IMR-90 (cell line): Measurements from ENCODE around the gene CBX6. TPM values are rescaled to one million over a fixed set of nuclear protein-coding genes. Genes with fewer than 3 reads are reported as not detected.

Source experiments
- ATAC-seq: fragments of 200-7000 bp; cut with Tn5 transposase; 2 replicates; pipeline ENCODE4 v1.9.1; 2020; ENCODE audit warnings: low read depth, mild to moderate bottlenecking, moderate library complexity
- BruUV-seq: library from RNA; stranded (reverse); fragments of 400-500 nt; replicated peaks from 2 replicates; lab custom pipeline; 2021; lab: Mats Ljungman, UMichigan
- CTCF ChIA-PET: fragments of 300-600 bp; formaldehyde crosslinking; extraction: SDS; loops from one replicate; lab custom pipeline; 2021; ENCODE audit warnings: antibody characterized with exemption; lab: Yijun Ruan, JAX
- POLR2A ChIA-PET: fragments of 300-600 bp; sonication (Branson Sonifier 250); formaldehyde crosslinking; loops from one replicate; lab custom pipeline; 2022; ENCODE audit warnings: antibody characterized with exemption; ENCODE audit not compliant: unreplicated experiment; lab: Charles Lee
- DNase-seq: peaks from one replicate; pipeline ENCODE4 v3.0.0; 2013
- H2AFZ ChIP-seq: replicated peaks from 2 replicates; pipeline ENCODE3; 2013; ENCODE audit warnings: low read length, mild to moderate bottlenecking; ENCODE audit not compliant: poor library complexity
- H2AK5ac ChIP-seq: 2 replicates; pipeline ENCODE4 v1.6.1; 2013; ENCODE audit warnings: low read depth, low read length, inconsistent platforms
- H2AK9ac ChIP-seq: replicated peaks from 2 replicates; pipeline ENCODE3; 2013; ENCODE audit warnings: mild to moderate bottlenecking, low read depth, low read length, moderate library complexity; ENCODE audit not compliant: poor library complexity
- H2BK120ac ChIP-seq: 2 replicates; pipeline ENCODE4 v1.6.1; 2013; ENCODE audit warnings: low read depth, low read length, inconsistent platforms
- H2BK15ac ChIP-seq: 3 replicates; pipeline ENCODE4 v1.6.1; 2013; ENCODE audit warnings: low read depth, low read length, inconsistent platforms
- H2BK20ac ChIP-seq: 2 replicates; pipeline ENCODE4 v1.6.1; 2013; ENCODE audit warnings: low read depth, mild to moderate bottlenecking, inconsistent platforms, low read length, moderate library complexity
- H2BK5ac ChIP-seq: 2 replicates; pipeline ENCODE4 v1.6.1; 2013; ENCODE audit warnings: mild to moderate bottlenecking, low read depth, low read length, inconsistent platforms; ENCODE audit not compliant: poor library complexity, severe bottlenecking
- H3K14ac ChIP-seq: replicated peaks from 2 replicates; pipeline ENCODE4 v1.6.1; 2013; ENCODE audit warnings: low read depth, low read length, inconsistent platforms
- H3K18ac ChIP-seq: 2 replicates; pipeline ENCODE4 v1.6.1; 2013; ENCODE audit warnings: low read depth, low read length, control low read depth
- H3K23ac ChIP-seq: 2 replicates; pipeline ENCODE4 v1.6.1; 2013; ENCODE audit warnings: low read depth, low read length, inconsistent platforms
- H3K27ac ChIP-seq: 2 replicates; pipeline ENCODE4 v1.5.1; 2013; ENCODE audit warnings: mild to moderate bottlenecking, control low read depth, low read length; ENCODE audit not compliant: insufficient read depth
- H3K27me3 ChIP-seq: 2 replicates; pipeline ENCODE4 v1.6.1; 2013; ENCODE audit warnings: low read length; ENCODE audit not compliant: control insufficient read depth, insufficient read depth
- H3K36me3 ChIP-seq: 2 replicates; pipeline ENCODE4 v1.6.1; 2013; ENCODE audit warnings: low read length, mixed read lengths; ENCODE audit not compliant: control insufficient read depth, insufficient read depth
- H3K4ac ChIP-seq: 2 replicates; pipeline ENCODE4 v1.6.1; 2013; ENCODE audit warnings: low read depth, low read length, inconsistent platforms
- H3K4me1 ChIP-seq: 2 replicates; pipeline ENCODE4 v1.6.1; 2013; ENCODE audit warnings: low read length, mixed read lengths; ENCODE audit not compliant: control insufficient read depth, insufficient read depth
- H3K4me2 ChIP-seq: 2 replicates; pipeline ENCODE4 v1.6.1; 2013; ENCODE audit warnings: low read depth, mild to moderate bottlenecking, control low read depth, low read length, moderate library complexity
- H3K4me3 ChIP-seq: 2 replicates; pipeline ENCODE4 v1.5.1; 2013; ENCODE audit warnings: low read depth, mild to moderate bottlenecking, control low read depth, low read length, moderate library complexity; ENCODE audit not compliant: insufficient read depth
- H3K56ac ChIP-seq: 2 replicates; pipeline ENCODE4 v1.6.1; 2013; ENCODE audit warnings: low read length, inconsistent platforms; ENCODE audit not compliant: insufficient read depth; ENCODE audit errors: extremely low read depth
- H3K79me1 ChIP-seq, 2 experiments: 2 replicates each; pipeline ENCODE4 v1.6.1; 2013; ENCODE audit warnings: low read length in 2 of 2, inconsistent platforms in 1 of 2, low read depth in 1 of 2
- H3K9ac ChIP-seq: 2 replicates; pipeline ENCODE4 v1.6.1; 2013; ENCODE audit warnings: low read depth, low read length, control low read depth
- H3K9me1 ChIP-seq: 2 replicates; pipeline ENCODE4 v1.6.1; 2013; ENCODE audit warnings: low read length, inconsistent platforms; ENCODE audit not compliant: insufficient read depth
- H3K9me3 ChIP-seq: 2 replicates; pipeline ENCODE4 v1.6.1; 2013; ENCODE audit warnings: low read length; ENCODE audit not compliant: control insufficient read depth, insufficient read depth
- H4K20me1 ChIP-seq: 2 replicates; pipeline ENCODE4 v1.6.1; 2013; ENCODE audit warnings: low read length, inconsistent platforms; ENCODE audit not compliant: insufficient read depth
- H4K5ac ChIP-seq: 2 replicates; pipeline ENCODE4 v1.6.1; 2013; ENCODE audit warnings: mild to moderate bottlenecking, low read depth, low read length, control low read depth
- H4K8ac ChIP-seq, 2 experiments: 2 replicates each; pipeline ENCODE4 v1.6.1; 2013; ENCODE audit warnings: low read depth in 2 of 2, low read length in 2 of 2, control low read depth in 1 of 2, inconsistent platforms in 1 of 2
- H4K91ac ChIP-seq: 2 replicates; pipeline ENCODE4 v1.6.1; 2013; ENCODE audit warnings: low read depth, low read length, inconsistent platforms; ENCODE audit not compliant: insufficient read depth
- BHLHE40 ChIP-seq: fragments of 150-350 bp; IDR thresholded peaks from 2 replicates; pipeline ENCODE4 v1.6.1; 2016; ENCODE audit warnings: mild to moderate bottlenecking, low read depth, low read length
- CEBPB ChIP-seq: IDR thresholded peaks from 2 replicates; pipeline ENCODE4 v1.6.1; 2012; ENCODE audit warnings: low read depth, low read length, improper control_type of control experiment
- CHD1 ChIP-seq: IDR thresholded peaks from 2 replicates; pipeline ENCODE4 v1.6.1; 2012; ENCODE audit warnings: low read depth, low read length, improper control_type of control experiment
- ELK1 ChIP-seq: fragments of 150-350 bp; IDR thresholded peaks from 2 replicates; pipeline ENCODE4 v1.6.1; 2016; ENCODE audit warnings: low read depth, mild to moderate bottlenecking, low read length, moderate library complexity, borderline replicate concordance
- FOS ChIP-seq: fragments of 150-350 bp; IDR thresholded peaks from 2 replicates; pipeline ENCODE4 v1.6.1; 2016; ENCODE audit warnings: low read depth, low read length
- MAFK ChIP-seq: IDR thresholded peaks from 2 replicates; pipeline ENCODE4 v1.6.1; 2012; ENCODE audit warnings: low read depth, low read length, improper control_type of control experiment
- MAZ ChIP-seq: IDR thresholded peaks from 2 replicates; pipeline ENCODE4 v1.6.1; 2012; ENCODE audit warnings: low read depth, mild to moderate bottlenecking, low read length, improper control_type of control experiment, moderate library complexity, borderline replicate concordance
- MXI1 ChIP-seq: IDR thresholded peaks from 2 replicates; pipeline ENCODE4 v1.6.1; 2012; ENCODE audit warnings: low read depth, mild to moderate bottlenecking, low read length, moderate library complexity, borderline replicate concordance
- NFE2L2 ChIP-seq: fragments of 150-350 bp; IDR thresholded peaks from 2 replicates; pipeline ENCODE4 v1.6.1; 2016; ENCODE audit warnings: low read depth, mild to moderate bottlenecking, low read length
- POLR2A ChIP-seq: IDR thresholded peaks from 2 replicates; pipeline ENCODE4 v1.6.1; 2012; ENCODE audit warnings: mild to moderate bottlenecking, low read depth, low read length
- RAD21 ChIP-seq: IDR thresholded peaks from 2 replicates; pipeline ENCODE4 v1.6.1; 2012; ENCODE audit warnings: low read length, improper control_type of control experiment
- RCOR1 ChIP-seq: IDR thresholded peaks from 2 replicates; pipeline ENCODE4 v1.6.1; 2012; ENCODE audit warnings: mild to moderate bottlenecking, low read length, improper control_type of control experiment; ENCODE audit not compliant: insufficient replicate concordance
- USF2 ChIP-seq: fragments of 150-350 bp; IDR thresholded peaks from 2 replicates; pipeline ENCODE4 v1.6.1; 2017; ENCODE audit warnings: mild to moderate bottlenecking, antibody characterized with exemption, low read length, low read depth
- WGBS, 2 experiments: methylation state at CpG; one replicate each; pipeline versions ENCODE4 v1.1.5 to v1.1.7; 2013; ENCODE audit warnings: missing lambda C conversion rate in 2 of 2; ENCODE audit not compliant: insufficient read length in 1 of 2; ENCODE audit errors: extremely low coverage in 2 of 2; 5-methylcytosine and 5-hydroxymethylcytosine counted together
- dilution Hi-C: fragments of 300-500 bp; cut with HindIII; formaldehyde crosslinking; loops from one replicate; pipeline ENCODE4 v1.14.3; 2018; ENCODE audit warnings: low sequenced_read_pairs; ENCODE audit not compliant: unreplicated experiment
- in situ Hi-C: fragments of 300-500 bp; cut with MboI; formaldehyde crosslinking; loops from 3 replicates; pipeline ENCODE4 v1.14.3; 2019; ENCODE audit warnings: low sequenced_read_pairs, inconsistent platforms, mixed read lengths
- intact Hi-C: fragments of 100-400 bp; cut with micrococcal nuclease; formaldehyde crosslinking; loops from 2 replicates; pipeline ENCODE4 v1.10.0; 2022
- polyA plus RNA-seq, 3 experiments: library from polyadenylated mRNA; depleted of rRNA; stranded (reverse); fragments of >200 nt; gene quantifications; 2 replicates each; pipeline ENCODE4 v1.2.3, GENCODE V29; 2012; ENCODE audit warnings: low replicate concordance in 1 of 3
- total RNA-seq: library from RNA; depleted of rRNA; stranded (reverse); fragments of >200 nt; gene quantifications from 2 replicates; pipeline ENCODE4 v1.2.3, GENCODE V29; 2012
- TF ChIP-seq, protein P1 (sequence below): conservative IDR thresholded peaks from 2 replicates; pipeline ENCODE4 v1.5.1; 2012; ENCODE audit warnings: mild to moderate bottlenecking, low read depth, low read length, improper control_type of control experiment

The CBX6 gene
- total and polyA plus RNA-seq, 2 of the 4 experiments (the other 2 are of a cell fraction), result 15.2 to 19.0 TPM

DNA sequence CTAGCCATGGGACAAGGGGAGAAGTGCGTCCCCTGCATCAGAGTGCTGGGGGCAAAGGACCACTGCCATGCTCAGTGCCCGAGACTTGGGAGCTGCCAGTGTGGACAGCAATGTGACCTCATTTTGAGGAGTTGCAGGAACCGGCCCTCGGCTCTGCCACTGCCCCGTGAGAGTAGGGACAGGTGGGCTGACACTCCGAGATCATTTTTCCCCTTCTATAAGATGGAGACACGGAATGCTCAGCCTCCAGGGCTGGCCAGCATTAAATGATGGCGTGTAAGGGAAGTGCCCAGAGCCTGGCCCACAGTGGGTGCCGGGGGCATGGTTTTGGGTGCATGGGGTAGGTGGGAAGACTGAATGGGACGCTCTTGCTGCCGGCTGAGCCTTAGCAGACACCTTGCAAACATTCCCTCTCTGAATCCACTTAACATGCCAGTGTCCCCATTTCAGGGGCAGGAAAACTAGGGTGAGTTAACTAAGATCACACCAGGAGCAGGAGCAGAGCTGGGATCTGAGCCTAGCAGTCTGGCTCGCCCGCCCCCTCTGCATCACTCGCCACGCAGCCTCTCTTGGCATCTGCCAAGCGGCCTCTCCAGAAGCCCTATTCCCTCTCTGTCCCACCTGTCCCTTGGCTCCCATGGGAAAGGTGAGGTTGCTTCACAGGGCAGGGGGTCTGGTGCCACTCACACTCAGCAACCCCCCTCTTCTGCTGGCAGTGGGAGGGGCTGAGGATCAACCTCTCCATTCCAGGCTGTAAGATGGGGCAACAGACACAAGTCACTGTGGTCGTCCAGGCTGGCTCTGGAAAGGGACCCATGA, 41.8 kb downstream of the CBX6 start:
- Histone ChIP-seq H3K4me1 (no peaks in the 10 kb centered on the region), H3K4me2 (no peak overlapping the region), H2BK15ac (no peak overlapping the region), H2AK5ac (no peak overlapping the region), H3K9me3 (no peaks in the 10 kb centered on the region), H4K20me1 (no peaks in the 10 kb centered on the region), H4K8ac (no peak overlapping the region), H3K9me1 (no peaks in the 10 kb centered on the region), H3K4ac (no peak overlapping the region), H4K5ac (no peak overlapping the region), H3K79me1 (no peaks in the 10 kb centered on the region), H3K27me3 (no peaks in the 10 kb centered on the region), H3K4me3 (no peak overlapping the region), H3K36me3 (no peaks in the 10 kb centered on the region), H2AK9ac (no peak overlapping the region), H3K18ac (no peak overlapping the region), H3K27ac (no peak overlapping the region), H2BK120ac (no peak overlapping the region), H4K91ac (no peak overlapping the region), H2BK5ac (no peak overlapping the region), H2BK20ac (no peak overlapping the region), H3K56ac (no peak overlapping the region), H3K9ac (no peak overlapping the region), H3K23ac (no peak overlapping the region), H2AFZ (peak overlapping the region; percentile 51), H3K14ac (no peak overlapping the region)
- no peak for TF ChIP-seq ELK1
- no peak for TF ChIP-seq CHD1
- TF ChIP-seq, protein P1, sequence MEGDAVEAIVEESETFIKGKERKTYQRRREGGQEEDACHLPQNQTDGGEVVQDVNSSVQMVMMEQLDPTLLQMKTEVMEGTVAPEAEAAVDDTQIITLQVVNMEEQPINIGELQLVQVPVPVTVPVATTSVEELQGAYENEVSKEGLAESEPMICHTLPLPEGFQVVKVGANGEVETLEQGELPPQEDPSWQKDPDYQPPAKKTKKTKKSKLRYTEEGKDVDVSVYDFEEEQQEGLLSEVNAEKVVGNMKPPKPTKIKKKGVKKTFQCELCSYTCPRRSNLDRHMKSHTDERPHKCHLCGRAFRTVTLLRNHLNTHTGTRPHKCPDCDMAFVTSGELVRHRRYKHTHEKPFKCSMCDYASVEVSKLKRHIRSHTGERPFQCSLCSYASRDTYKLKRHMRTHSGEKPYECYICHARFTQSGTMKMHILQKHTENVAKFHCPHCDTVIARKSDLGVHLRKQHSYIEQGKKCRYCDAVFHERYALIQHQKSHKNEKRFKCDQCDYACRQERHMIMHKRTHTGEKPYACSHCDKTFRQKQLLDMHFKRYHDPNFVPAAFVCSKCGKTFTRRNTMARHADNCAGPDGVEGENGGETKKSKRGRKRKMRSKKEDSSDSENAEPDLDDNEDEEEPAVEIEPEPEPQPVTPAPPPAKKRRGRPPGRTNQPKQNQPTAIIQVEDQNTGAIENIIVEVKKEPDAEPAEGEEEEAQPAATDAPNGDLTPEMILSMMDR, result no peak
- no peak for TF ChIP-seq BHLHE40
- TF ChIP-seq POLR2A, result no peak
- no peak for TF ChIP-seq MAFK
- TF ChIP-seq USF2, result no peak
- no peak for TF ChIP-seq CEBPB
- TF ChIP-seq RCOR1, result no peak
- TF ChIP-seq NFE2L2, result no peak
- no peak for TF ChIP-seq MXI1
- TF ChIP-seq MAZ, result no peak
- no peak for TF ChIP-seq RAD21
- TF ChIP-seq FOS, result no peak
- BruUV-seq, result no TSS peak
- no peak for ATAC-seq
- no peak for DNase-seq
- CTCF ChIA-PET, result no interaction called here
- in situ Hi-C loops (no loop called here), intact Hi-C loops (no loop called here), dilution Hi-C loops (no loop called here)
- POLR2A ChIA-PET, result no interaction called here
- 85% methylated on average over 3 of the region's 17 CpGs; no CpG with 5 or more reads in 1 of the 2 experiments for WGBS, 2 experiments
